Adrenal gland (tissue), 12 donors: ENCODE results near the gene ROR1. TPM values are rescaled to one million over a fixed set of nuclear protein-coding genes. Genes with fewer than 3 reads are reported as not detected.
"Not testable (repeated sequence)": the region's sequence is repeated elsewhere in the genome, so short reads cannot be mapped to it uniquely, and the experiment has no call there.

ENCODE experiments used
- DNase-seq, 7 donors: peaks; one replicate each; pipeline ENCODE4 v3.0.0-alpha.2; 2019 to 2020
- H3K27ac ChIP-seq, 5 donors: fragments of 200-600 bp; sonication (generic) in 4 of 5; 1 replicate in 3 of 5; 2 replicates in 2 of 5; pipeline versions ENCODE4 v1.5.1 to v1.8.0; 2016 to 2020; ENCODE audit warnings: mild to moderate bottlenecking in 1 of 5
- H3K27me3 ChIP-seq: fragments of 200-600 bp; 2 replicates; pipeline ENCODE4 v1.8.0; 2021
- H3K36me3 ChIP-seq, 2 donors: fragments of 200-600 bp; replicated peaks in 1 of 2; 1 replicate in 1 of 2; 2 replicates in 1 of 2; pipeline versions ENCODE4 v1.5.1 to v1.8.0; 2018 to 2022
- H3K4me1 ChIP-seq, 2 donors: fragments of 200-600 bp; replicated peaks in 1 of 2; 1 replicate in 1 of 2; 2 replicates in 1 of 2; pipeline versions ENCODE4 v1.5.1 to v1.8.0; 2018 to 2021
- H3K4me3 ChIP-seq, 4 donors: fragments of 200-600 bp; sonication (generic) in 3 of 4; one replicate each; pipeline ENCODE4 v1.5.1; 2016 to 2018
- H3K9me3 ChIP-seq, 3 donors: fragments of 200-600 bp; sonication (generic) in 1 of 3; replicated peaks in 1 of 3; 1 replicate in 2 of 3; 2 replicates in 1 of 3; pipeline versions ENCODE4 v1.5.1 to v1.8.0; 2016 to 2021
- CTCF ChIP-seq, 6 experiments: fragments of 450-650 bp in 4 of 6; fragments of 200-600 bp in 2 of 6; sonication (generic) in 1 of 6; IDR thresholded peaks; 1 replicate in 5 of 6; 2 replicates in 1 of 6; pipeline versions ENCODE4 v1.5.1 to v1.8.0; 2016 to 2021; ENCODE audit warnings: antibody characterized with exemption in 6 of 6, mild to moderate bottlenecking in 2 of 6, moderate library complexity in 1 of 6
- POLR2A ChIP-seq, 2 donors: fragments of 450-650 bp; IDR thresholded peaks; one replicate each; pipeline ENCODE4 v1.6.1; 2017; ENCODE audit warnings: antibody characterized with exemption in 2 of 2, mild to moderate bottlenecking in 2 of 2, moderate library complexity in 1 of 2
- WGBS, 4 donors: extraction: QIAGEN DNeasy Blood & Tissue Kit in 2 of 4; methylation state at CpG; one replicate each; pipeline versions ENCODE4 v1.1.5 to v1.1.7; 2013 to 2017; 5-methylcytosine and 5-hydroxymethylcytosine counted together
- intact Hi-C, 2 donors: fragments of 100-400 bp; cut with DNase I; formaldehyde crosslinking; loops; one replicate each; pipeline versions ENCODE4 v1.14.1 to v1.15.0; 2022 to 2023
- polyA plus RNA-seq, 3 donors: library from polyadenylated mRNA; stranded (reverse); fragments of 200-250 nt in 2 of 3; fragments of 350-450 nt in 1 of 3; fragmentation: Illumina TruSeq in 1 of 3; extraction: RNeasy Lipid Tissue Mini Kit (QIAGEN cat#74804) in 1 of 3; gene quantifications; one replicate each; pipeline ENCODE4 v1.2.3, GENCODE V29; 2013 to 2014
- total RNA-seq, 9 donors: library from RNA; depleted of rRNA in 4 of 9; stranded (reverse); fragments of >200 nt in 4 of 9; fragments of 120-200 nt in 1 of 9; fragmentation: NEBNext Ultra II Directional in 1 of 9; extraction: Animal tissue kit (Norgen Biotek cat#: 25700) in 1 of 9; gene quantifications; one replicate each; pipeline versions ENCODE4 v1.1.0 to v1.2.4, GENCODE V29; 2013 to 2023
- donor health status: healthy with polysubstance abuse.
- donor health status: Bipolar disorder and iron deficiency.
- donor health status: DM: yes; HTN: yes; CAD: no.
- donor health status: DM: no; HTN: no; CAD: no.
- donor health status: DM: no; HTN: no; CAD: no.
- donor health status: DM: yes; HTN: yes; CAD: no.

ROR1 gene
- total and polyA plus RNA-seq, 12 donors: 0.54 to 4.6 (median 2.6) TPM

GRCh38 chr1:63784489-63785390 is 10.9 kb downstream of the ROR1 start:
- no peak for DNase-seq
- no peak overlapping the region for H3K4me3 ChIP-seq
- no peak for TF ChIP-seq CTCF (IDR thresholded peaks at IDR 0.05)
- TF ChIP-seq POLR2A (IDR thresholded peaks at IDR 0.05): no peak
- H3K4me1 ChIP-seq: no peaks in the 10 kb centered on the region
- intact Hi-C loops: no loop called here
- H3K27ac ChIP-seq: no peak overlapping the region
- no peaks in the 10 kb centered on the region for H3K36me3 ChIP-seq
- H3K27me3 ChIP-seq: no peaks in the 10 kb centered on the region
- H3K9me3 ChIP-seq: no peaks in the 10 kb centered on the region
- 79 to 86% (median 82%) methylated on average over 6 of the region's 6 CpGs for WGBS, 4 donors

GRCh38 chr1:63787270-63787669 is 13.5 kb downstream of the ROR1 start:
- H3K27me3 ChIP-seq, H3K27ac ChIP-seq, H3K4me3 ChIP-seq, DNase-seq, H3K36me3 ChIP-seq, intact Hi-C loops, H3K9me3 ChIP-seq, H3K4me1 ChIP-seq: not testable (repeated sequence)
- WGBS, 4 donors: 96 to 98% (median 98%) methylated on average over 3 of the region's 3 CpGs

GRCh38 chr1:63787875-63788274 is 14.1 kb downstream of the ROR1 start:
- intact Hi-C loops: no loop called here
- Histone ChIP-seq H3K4me1 (no peaks in the 10 kb centered on the region), H3K4me3 (no peak overlapping the region), H3K27ac (no peak overlapping the region), H3K36me3 (no peaks in the 10 kb centered on the region), H3K27me3 (no peaks in the 10 kb centered on the region), H3K9me3 (no peaks in the 10 kb centered on the region)
- DNase-seq: no peak
- 76 to 85% (median 81%) methylated on average over 1 of the region's 1 CpG for WGBS, 4 donors
- TF ChIP-seq CTCF (IDR thresholded peaks at IDR 0.05) (no peak), POLR2A (IDR thresholded peaks at IDR 0.05) (no peak)

- no peaks in the 10 kb centered on the region for H3K36me3 ChIP-seq
- H3K27ac ChIP-seq: no peak overlapping the region
- no peak for TF ChIP-seq POLR2A (IDR thresholded peaks at IDR 0.05)
- TF ChIP-seq CTCF (IDR thresholded peaks at IDR 0.05): no peak
- intact Hi-C loops: no loop called here
- H3K27me3 ChIP-seq: no peaks in the 10 kb centered on the region
- WGBS, 4 donors: 81 to 94% (median 93%) methylated on average over 4 of the region's 4 CpGs
- no peak overlapping the region for H3K4me3 ChIP-seq
- no peaks in the 10 kb centered on the region for H3K9me3 ChIP-seq
- no peak for DNase-seq
- no peaks in the 10 kb centered on the region for H3K4me1 ChIP-seq
These were observed 16.2 kb downstream of the ROR1 start for GRCh38 chr1:63789856-63790605.
